HG03469 (cell line): ENCODE measurements around the gene ZC3H4.
"Not testable (repeated sequence)": the region's sequence is repeated elsewhere in the genome, so short reads cannot be mapped to it uniquely, and the experiment has no call there.

Experiments used
- ATAC-seq: cut with Tn5 transposase; IDR thresholded peaks from one replicate; pipeline ENCODE4 v1.9.1; 2021; ENCODE audit warnings: mild to moderate bottlenecking, moderate library complexity, moderate number of reproducible peaks; ENCODE audit not compliant: unreplicated experiment

The ZC3H4 gene

GRCh38 chr19:47109177-47109540 is 4.4 kb downstream of the ZC3H4 start:
- ATAC-seq, result no peak

GRCh38 chr19:47107953-47108746 is 5.4 kb downstream of the ZC3H4 start:
- no peak for ATAC-seq

DNA sequence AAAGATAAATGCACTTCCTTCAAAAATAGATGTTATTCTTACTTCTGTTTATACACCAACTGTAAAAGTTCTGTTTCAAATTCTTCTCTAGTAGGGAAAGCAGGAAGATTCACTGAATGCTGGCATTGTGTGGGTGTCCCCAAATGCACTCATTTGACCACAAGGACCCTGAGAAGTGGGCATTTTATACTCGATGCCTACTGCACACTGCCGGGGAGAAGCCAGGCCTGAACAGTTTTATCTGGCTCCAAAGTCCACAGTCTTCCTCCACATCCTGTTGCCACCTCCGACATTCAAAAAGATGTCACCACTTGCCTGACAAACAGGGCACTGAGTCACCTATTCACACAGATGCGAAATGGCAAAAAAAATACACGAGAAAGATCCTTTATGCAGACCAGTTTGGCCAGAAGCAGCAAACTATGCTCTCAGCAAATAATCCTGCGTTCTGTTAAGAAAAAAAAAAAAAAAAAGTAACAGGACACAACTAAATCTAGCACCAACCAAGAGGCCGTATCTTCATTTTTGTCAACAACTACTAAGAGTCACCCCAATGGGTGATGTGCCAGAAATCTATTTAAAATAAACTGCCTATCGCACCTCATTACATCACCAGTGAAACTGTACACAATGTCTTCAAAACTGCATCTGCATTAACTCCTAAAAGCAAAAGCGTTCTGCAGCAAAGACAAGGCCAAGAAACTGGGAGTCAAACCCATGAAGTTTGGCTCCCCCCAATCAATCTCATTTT is 6.2 kb downstream of the ZC3H4 start:
- ATAC-seq, result no peak

DNA sequence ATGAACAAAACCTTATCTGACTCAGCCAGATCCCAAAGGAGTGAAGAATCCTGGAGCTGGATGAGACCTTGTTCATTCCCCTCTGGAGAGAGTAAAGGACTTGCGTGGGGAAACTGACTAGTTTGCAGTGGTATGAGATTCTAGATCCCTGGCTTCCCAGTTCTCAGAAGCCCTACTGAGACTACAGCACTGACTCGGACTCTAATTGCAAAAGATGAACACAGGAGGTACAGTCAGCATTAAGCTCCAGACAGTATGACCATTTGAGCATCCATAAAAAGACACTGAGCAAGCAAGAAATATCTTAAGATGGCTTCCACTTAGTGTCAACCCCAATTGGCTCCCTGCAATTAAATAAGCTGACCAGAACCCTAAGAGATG is 6.8 kb downstream of the ZC3H4 start:
- ATAC-seq, result no peak

- no peak for ATAC-seq
These were observed 7.7 kb downstream of the ZC3H4 start for GRCh38 chr19:47105874-47106273.

GRCh38 chr19:47104680-47105079 is 8.9 kb downstream of the ZC3H4 start:
- ATAC-seq, result no peak

- no peak for ATAC-seq
These were observed 11.1 kb downstream of the ZC3H4 start for GRCh38 chr19:47102346-47103060.

GRCh38 chr19:47101116-47101515 is 12.5 kb downstream of the ZC3H4 start:
- not testable (repeated sequence) for ATAC-seq

DNA sequence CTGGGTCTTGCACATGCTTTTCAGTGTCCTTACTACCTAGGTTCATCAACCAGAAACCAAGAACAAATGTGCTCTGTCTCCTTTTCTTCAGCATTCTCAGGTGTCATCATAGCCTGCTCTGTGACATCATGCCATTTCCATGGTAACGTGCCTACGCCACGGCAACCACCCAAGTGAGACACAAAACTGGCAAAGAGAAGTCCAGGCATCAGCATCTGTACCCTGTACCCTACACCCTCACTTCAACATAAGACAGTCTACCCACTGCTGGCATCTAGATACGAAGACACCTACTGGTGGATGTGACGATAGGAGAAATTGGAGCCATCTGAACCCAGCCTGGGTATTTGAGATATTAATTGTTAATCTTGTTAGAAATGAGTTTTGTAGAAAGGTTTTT is 13.3 kb downstream of the ZC3H4 start:
- ATAC-seq, result no peak

- ATAC-seq, result no peak
These were observed 14.0 kb downstream of the ZC3H4 start for GRCh38 chr19:47099576-47100050.

GRCh38 chr19:47098608-47099007 is 15.0 kb downstream of the ZC3H4 start:
- no peak for ATAC-seq

GRCh38 chr19:47097396-47098201 is 16.0 kb downstream of the ZC3H4 start:
- no peak for ATAC-seq

DNA sequence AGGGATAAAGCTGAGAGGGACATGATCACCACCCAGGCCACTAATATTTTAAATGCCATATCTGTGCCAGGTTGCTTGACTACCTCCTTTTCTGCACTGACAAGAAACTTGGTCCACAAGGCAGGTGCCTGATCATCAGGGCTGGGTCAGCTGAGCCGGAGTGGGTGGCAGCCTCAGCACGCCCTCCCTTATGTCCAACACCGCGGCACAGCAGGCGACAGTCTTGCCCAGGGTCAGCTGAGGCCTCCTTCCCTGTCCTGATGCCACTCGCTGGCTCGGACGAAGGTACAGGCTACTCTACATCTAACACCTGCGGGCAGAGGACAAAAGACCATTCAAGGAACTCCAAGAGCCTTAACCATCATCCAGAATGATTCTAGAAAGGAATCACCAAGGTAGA is 16.9 kb downstream of the ZC3H4 start:
- ATAC-seq, result no peak

DNA sequence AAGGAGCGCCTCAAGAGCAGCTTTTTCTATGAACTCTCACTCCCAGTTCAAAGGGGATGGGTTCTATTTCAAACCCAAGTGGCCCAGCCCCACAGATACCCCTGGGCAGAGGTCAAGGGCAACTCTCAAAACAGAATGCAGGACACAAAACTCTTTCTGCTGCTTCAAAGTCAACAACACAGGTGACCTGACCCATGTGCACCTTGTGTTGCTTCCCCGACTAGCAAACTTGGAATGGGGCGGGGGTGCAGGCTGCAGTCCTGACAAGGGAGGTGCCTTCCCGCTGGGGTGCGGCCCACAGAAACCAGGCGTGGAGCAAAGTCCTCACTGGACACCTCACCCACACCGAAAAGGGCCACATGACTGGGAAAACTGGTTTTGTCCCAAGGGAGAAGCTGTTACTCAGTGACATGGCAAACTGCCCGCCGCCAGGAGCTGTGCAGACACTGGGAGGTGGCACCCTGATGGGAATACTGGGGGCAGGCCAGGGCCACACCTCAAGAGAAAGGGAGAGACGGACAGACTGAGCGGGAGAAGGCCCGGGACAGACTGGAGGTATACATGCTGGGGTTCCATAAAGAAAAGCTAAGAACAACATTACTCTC is 17.4 kb downstream of the ZC3H4 start:
- ATAC-seq, result no peak

- no peak for ATAC-seq
These were observed 18.0 kb downstream of the ZC3H4 start for GRCh38 chr19:47095476-47096099.

- ATAC-seq, result no peak
These were observed 18.8 kb downstream of the ZC3H4 start for GRCh38 chr19:47094557-47095475.

DNA sequence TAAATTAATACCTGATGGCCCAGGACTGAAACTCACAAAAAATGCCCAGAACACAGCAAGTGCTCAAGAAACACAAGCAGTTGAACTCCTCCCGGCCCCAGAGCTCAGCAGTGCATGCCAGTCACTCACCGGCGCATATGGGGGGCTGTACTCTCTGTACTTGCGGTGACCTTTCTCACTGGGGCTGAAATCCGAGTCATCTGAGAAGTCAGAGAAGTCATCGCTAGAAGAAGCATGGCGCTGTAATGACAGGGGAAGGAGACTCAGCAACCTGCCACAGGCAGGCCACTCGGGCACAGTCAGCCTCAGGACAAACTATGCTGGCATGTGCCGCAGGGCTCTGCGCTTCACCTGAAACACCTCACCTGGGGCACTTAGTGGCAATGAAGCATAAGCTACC is 19.7 kb downstream of the ZC3H4 start:
- ATAC-seq, result no peak

DNA sequence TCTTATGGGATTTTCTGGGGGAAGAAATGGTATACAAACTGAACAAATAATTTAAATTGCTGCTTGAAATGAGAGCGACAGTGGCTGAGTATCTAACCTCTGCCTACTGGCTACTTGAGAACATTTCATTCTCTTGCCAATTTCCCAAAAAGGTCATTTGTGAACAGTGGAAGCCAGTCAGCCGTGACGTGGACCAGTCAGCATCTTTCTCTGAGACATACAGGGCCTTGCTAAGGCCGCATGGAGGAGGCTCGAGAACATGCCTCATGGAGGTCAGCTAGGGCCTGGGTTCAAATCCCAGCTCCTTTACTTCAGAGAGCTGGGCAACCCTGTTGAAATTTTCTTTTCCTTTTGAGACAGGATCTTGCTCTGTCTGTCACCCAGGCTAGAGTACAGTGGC is 20.3 kb downstream of the ZC3H4 start:
- ATAC-seq, result no peak
